A673 (cell line): Measurements from ENCODE around the gene IFRD2.

Source experiments
- CTCF ChIP-seq: fragments of 300-800, 200-600 bp; sonication (generic); conservative IDR thresholded peaks from 2 replicates; pipeline ENCODE4 v1.5.1; 2017; ENCODE audit warnings: low read depth, mild to moderate bottlenecking, antibody characterized with exemption, low read length, moderate library complexity, mixed read lengths
- EZH2 ChIP-seq: fragments of 200-600 bp; sonication (generic); IDR thresholded peaks from 2 replicates; pipeline ENCODE4 v1.6.1; 2017; ENCODE audit warnings: borderline replicate concordance, low read depth, mild to moderate bottlenecking, mixed read lengths, antibody characterized with exemption, low read length; ENCODE audit not compliant: poor library complexity, severe bottlenecking

- TF ChIP-seq CTCF (no peak), EZH2 (no peak)
Observed at GRCh38 chr3:50245251-50245745, 46.9 kb downstream of the IFRD2 start.
